HL-60/S4 treated with retinoic acid at 250 ng/mL for 4 days and 3 days (cell line): ENCODE data around the gene SCP2.

Experiments
- in situ Hi-C: fragments of 300-500 bp; cut with MboI; formaldehyde crosslinking; loops from 2 replicates; pipeline ENCODE4 v1.7.0; 2022; ENCODE audit warnings: low sequenced_read_pairs

Gene SCP2, protein sequence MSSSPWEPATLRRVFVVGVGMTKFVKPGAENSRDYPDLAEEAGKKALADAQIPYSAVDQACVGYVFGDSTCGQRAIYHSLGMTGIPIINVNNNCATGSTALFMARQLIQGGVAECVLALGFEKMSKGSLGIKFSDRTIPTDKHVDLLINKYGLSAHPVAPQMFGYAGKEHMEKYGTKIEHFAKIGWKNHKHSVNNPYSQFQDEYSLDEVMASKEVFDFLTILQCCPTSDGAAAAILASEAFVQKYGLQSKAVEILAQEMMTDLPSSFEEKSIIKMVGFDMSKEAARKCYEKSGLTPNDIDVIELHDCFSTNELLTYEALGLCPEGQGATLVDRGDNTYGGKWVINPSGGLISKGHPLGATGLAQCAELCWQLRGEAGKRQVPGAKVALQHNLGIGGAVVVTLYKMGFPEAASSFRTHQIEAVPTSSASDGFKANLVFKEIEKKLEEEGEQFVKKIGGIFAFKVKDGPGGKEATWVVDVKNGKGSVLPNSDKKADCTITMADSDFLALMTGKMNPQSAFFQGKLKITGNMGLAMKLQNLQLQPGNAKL

DNA sequence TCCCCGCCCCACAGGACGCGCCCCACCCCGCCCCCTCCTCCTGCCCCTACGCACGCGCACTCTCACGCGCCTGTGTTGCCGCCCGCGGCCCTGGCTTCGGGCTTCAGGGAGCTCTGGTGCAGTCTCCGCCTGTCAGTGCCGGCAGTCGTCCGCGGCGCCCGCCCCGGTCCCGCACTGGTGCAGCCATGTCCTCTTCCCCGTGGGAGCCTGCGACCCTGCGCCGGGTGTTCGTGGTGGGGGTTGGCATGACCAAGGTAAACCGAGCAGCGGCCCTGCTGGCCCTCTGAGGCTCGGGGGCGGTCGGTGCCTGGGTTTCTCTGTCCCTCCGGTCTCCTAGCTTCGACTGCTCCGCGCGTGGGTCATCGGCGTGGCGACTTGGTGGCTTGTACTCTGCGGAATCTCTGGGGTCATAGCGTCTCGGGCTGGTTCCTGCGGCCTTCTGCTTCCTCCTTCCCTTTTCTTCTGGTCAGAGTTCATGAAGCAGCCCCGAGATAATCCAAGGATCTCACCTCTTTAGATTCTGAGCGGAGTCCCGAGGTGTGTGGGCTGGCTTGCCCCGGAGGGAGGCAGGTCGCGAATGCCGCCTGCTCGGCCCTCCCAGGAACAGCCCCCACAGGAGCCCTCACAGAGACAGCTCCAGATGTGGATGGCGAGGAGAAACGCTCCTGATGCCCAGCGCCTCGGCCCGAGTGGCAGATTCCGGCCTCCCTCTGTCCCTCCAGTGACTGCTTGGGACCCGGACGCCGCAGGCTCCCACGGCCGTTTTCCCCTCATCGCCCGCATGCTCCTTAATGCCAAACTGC, at the start of gene SCP2:
TSS of gene SCP2 (plus strand) at position 65 of the 803 bp plus-strand sequence. CDS start at position 186, 121 bp downstream.
- in situ Hi-C loops = no loop called here

- in situ Hi-C loops = no loop called here
Measured at GRCh38 chr1:52877554-52877953, 49.5 kb upstream of the SCP2 start.

DNA sequence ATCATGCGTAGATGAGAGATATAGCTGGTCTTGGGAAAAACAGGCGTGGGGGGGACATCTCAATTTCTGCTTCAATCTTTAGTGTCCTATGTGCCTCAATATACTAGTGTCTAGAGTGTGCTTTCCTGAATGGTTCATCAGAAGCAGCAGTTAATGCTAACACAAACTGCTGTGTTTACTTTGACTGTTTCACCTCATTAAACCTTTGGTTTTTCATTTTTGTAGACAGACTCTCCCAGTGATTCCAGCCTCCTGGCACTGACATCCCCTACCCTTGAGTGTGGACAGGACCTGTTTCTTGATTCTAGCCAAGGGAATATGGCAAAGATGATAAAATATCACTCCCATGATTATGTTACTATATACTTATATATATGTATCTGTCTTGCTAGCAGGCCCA, 46.9 kb upstream of the SCP2 start:
- in situ Hi-C loops = no loop called here

DNA sequence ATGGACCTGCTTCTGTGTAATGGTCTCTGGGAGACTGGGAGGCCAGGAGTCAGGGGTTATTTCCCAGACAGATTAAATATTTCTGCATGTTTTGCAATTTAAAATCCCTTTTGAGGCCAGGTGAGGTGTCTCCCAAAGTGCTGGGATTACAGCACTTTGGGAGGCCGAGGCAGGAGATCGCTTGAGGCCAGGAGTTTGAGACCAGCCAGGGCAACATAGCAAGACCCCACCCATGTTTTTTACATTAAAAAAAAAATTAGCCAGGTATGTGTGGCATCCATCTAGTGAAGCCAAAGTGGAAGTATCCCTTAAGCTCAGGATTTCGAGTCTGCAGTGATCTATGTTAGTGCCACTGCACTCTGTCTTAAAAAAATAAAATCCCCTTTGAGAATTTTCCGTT, 39.6 kb upstream of the SCP2 start:
- in situ Hi-C loops = no loop called here

DNA sequence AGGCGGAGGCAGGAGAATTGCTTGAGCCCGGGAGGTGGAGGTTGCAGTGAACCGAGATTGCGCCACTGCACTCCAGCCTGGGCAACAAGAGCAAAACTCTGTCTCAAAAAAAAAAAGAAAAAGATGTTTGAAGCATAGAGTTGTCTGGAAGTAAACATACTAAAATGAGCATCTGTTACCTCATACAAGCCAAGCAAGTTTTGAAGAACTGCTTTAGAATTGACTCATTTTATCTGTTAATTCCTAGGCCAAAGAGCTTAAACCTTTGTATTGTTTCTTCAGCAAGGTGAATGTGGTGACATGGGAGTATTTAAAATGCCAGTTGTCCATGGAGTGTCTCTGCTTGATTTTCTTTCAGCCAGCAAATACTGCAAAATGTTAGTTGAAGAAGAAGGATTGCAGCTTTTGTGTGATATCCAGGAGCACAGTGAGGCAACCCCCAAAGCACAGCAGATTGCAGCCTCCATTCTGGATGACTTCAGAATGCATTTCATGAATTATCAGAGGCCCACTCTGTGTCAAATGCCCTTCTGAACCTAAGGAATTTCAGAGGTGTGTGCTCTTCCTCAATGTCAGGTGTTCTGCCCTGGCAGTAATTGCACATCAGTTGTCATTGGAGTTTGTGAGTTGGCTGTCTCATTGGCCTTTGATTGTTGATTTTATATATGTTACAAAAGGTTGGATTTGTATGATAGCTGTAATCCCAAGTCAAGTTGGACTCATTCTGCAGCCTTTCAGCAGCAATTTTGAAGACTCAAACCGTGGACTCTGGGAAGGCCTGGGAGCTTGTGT, 34.5 kb upstream of the SCP2 start:
- in situ Hi-C loops = no loop called here

GRCh38 chr1:52899445-52899894, 27.6 kb upstream of the SCP2 start:
- in situ Hi-C loops = no loop called here

GRCh38 chr1:52900402-52900801, 26.7 kb upstream of the SCP2 start:
- in situ Hi-C loops = no loop called here

GRCh38 chr1:52901384-52901783, 25.7 kb upstream of the SCP2 start:
- in situ Hi-C loops = no loop called here

- in situ Hi-C loops = no loop called here
Measured at GRCh38 chr1:52904208-52904926, 22.7 kb upstream of the SCP2 start.

- in situ Hi-C loops = no loop called here
Measured at GRCh38 chr1:52904927-52905698, 22.0 kb upstream of the SCP2 start.

- in situ Hi-C loops = no loop called here
Measured at GRCh38 chr1:52906135-52906603, 20.9 kb upstream of the SCP2 start.

- in situ Hi-C loops = no loop called here
Measured at GRCh38 chr1:52907068-52907811, 19.8 kb upstream of the SCP2 start.

- in situ Hi-C loops = no loop called here
Measured at GRCh38 chr1:52907812-52908153, 19.3 kb upstream of the SCP2 start.

GRCh38 chr1:52911541-52911940, 15.5 kb upstream of the SCP2 start:
- in situ Hi-C loops = no loop called here

DNA sequence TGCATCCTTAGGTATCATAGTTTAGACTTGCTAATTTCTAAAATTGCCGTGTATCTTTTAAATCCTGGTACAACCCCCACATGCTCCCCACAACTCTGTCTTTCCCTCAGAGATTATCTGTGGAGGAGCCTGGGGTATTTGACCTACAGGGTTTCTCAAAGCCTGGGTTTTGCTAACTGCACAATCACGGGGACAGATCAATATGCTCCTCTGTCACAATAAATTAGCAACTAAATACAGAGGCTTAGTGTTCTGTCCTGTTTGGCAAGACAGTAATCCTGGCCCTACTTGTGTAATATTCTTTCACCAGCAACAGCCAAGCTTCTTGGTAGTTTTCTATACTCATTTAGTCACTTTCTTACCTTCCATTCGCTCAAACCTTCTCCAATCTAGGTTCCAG, 14.1 kb upstream of the SCP2 start:
- in situ Hi-C loops = no loop called here

DNA sequence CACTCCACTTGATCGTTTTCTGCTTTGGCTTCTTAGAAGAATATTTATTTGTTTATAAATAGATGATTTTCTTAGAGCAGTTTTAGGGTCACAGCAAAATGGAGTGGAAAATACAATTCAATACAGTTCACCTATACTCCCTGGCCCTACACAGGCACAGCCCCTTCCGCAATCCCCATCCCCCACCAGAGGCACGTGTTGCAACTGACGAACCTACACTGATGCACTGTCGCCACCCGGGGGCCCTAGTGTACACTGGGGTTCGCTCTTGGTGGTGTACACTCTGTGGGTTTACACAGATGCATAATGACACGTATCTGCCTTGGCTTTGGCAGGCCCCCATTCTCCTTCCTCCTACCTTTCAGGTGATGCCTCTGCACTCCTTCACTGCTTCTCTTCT, 13.5 kb upstream of the SCP2 start:
- in situ Hi-C loops = no loop called here

DNA sequence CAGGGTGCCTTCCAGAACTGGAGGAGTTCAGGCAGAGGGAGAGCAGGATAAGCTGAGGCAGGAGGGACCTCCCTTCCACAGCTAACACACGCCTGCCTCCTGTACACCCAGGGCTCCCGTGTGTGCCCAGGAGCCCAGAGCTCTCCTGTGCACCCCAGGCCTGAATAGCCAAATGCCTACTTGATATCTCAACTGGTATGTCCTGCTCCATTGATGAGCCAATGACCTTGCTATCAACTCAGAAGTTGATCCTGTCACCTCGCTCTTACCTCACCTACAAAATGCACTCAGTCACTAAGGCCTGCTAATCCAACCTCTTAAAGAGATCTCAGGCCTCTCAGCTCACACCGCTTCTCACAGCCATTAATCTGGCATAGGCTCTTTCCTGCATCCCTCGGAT, 12.6 kb upstream of the SCP2 start:
- in situ Hi-C loops = no loop called here

GRCh38 chr1:52915211-52915854, 11.7 kb upstream of the SCP2 start:
- in situ Hi-C loops = no loop called here
